GM21529 (cell line): Measurements from ENCODE around the gene INSM2.
A peak's percentile ranks its signal among the peaks of the same experiment; 100 is the strongest.

ENCODE experiments used
- ATAC-seq: cut with Tn5 transposase; IDR thresholded peaks from one replicate; pipeline ENCODE4 v1.9.1; 2021; ENCODE audit not compliant: unreplicated experiment

Gene INSM2, protein sequence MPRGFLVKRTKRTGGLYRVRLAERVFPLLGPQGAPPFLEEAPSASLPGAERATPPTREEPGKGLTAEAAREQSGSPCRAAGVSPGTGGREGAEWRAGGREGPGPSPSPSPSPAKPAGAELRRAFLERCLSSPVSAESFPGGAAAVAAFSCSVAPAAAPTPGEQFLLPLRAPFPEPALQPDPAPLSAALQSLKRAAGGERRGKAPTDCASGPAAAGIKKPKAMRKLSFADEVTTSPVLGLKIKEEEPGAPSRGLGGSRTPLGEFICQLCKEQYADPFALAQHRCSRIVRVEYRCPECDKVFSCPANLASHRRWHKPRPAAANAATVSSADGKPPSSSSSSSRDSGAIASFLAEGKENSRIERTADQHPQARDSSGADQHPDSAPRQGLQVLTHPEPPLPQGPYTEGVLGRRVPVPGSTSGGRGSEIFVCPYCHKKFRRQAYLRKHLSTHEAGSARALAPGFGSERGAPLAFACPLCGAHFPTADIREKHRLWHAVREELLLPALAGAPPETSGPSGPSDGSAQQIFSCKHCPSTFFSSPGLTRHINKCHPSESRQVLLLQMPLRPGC

DNA sequence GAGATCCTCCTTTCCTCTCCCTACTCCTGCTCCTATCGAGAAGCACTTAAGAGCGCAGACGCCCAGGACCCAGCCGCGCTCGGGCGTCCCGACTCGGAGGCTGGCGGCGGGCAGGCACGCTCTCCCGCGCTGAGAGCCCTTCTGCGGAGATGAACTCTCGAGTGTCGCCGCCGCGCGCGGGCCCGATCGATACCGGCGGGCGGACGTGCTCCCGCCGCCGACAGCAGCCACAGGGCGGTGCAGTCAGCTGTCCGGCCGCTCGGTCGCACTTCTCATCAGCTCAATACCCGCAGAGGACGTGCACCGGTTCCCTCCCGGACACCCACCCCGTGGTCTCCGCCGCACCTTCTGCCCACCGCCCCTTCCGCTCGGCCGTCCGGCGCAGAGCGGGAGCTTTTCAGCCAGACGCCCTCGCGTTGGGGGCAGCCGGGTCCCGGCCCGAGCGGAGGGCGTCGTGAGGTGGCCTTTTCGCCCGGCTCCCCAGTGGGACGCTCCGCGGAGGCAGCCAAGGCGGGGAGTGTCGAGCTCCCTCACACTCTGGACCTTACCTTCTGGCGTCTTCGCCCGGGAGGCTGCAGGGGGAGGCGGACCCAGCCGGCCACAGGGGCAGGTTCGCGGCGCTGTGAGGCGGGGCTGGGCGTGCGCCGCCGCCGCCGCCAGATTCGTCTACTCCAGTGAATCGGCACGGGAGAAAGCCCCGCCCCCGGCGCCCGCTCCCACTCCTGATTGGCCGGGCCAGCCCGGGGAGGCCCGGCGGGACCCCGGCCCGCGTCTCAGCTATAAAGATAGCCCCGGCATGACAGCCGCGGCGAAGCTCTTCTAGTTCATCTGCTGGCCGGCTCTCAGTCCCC lies at the start of gene INSM2:
Gene INSM2, plus strand, starts transcription at position 808 of the 851 bp plus-strand sequence. CDS start 89 bp downstream, outside the sequence.
- peak; percentile 70 for ATAC-seq

DNA sequence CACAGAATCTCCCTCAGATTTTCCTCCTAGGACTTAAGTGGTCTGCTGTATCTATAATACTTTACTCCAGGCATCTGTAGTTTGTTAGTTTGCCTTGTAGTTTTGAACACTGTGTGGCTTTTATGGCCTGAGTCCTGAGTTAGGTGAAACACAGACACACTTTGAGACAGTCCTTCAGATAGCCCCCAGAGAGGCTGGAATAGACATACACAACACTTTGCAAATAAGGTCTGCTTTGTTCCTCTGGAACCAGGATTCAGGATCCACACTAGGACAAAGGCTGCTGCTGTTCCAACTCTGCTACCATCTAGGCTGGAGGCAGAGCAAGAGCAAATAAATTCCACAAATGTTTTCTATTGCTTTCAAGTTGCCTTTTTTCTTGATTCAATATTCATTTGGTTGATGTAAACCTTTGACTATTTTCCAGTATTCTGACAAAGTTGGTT lies 41.4 kb upstream of the INSM2 start:
- ATAC-seq: no peak

DNA sequence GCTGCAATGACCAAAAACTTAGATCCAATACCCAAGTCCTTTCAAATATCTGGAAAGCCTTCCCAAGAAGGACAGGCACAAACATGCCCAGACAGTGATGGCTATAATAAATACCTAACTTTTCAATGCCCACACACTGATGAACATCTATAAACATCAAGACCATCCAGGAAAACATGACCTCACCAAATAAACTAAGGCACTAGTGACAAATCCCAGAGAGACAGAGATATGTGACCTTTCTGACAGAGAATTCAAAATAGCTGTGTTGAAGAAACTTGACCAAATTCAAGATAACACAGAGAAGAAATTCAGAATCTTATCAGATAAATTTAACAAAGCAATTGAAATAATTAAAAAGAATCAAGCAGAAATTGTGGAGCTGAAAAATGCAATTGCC lies 38.7 kb upstream of the INSM2 start:
- no peak for ATAC-seq

DNA sequence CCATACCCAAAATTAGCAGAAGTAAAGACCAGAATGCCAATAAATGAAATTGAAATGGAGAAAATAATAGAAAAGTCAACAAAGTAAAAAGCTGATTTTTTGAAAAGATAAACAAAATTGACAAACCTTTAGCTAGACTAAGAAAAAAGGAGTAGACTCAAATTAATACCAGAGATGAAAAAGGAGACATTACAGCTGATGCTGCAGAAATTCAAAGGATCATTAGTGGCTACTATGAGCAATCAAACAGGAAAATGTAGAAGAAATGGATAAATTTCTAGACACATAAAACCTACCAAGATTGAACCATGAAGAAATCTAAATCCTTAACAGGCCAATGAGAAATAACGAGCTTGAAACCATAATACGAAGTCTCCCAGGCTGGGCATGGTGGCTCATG lies 34.8 kb upstream of the INSM2 start:
- no peak for ATAC-seq

DNA sequence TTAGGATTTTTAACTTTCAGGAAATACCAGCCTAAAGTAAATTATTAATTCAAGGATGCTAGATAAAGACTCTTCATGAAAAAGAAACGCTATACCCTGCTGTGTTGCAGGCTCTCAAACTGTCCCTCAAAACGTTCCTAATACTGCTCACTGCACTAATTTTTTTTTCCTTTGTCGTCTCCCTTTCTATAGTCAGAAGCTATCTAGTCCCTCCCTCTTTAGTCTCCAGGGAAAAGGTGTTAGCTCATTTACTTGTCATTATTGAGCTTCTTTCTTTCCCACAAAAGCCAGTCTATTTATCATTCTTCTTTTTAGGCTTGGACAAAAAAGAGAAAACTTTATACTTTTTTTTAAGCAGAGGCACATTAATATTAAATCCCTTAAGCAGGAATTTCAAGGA lies 30.3 kb upstream of the INSM2 start:
- no peak for ATAC-seq

DNA sequence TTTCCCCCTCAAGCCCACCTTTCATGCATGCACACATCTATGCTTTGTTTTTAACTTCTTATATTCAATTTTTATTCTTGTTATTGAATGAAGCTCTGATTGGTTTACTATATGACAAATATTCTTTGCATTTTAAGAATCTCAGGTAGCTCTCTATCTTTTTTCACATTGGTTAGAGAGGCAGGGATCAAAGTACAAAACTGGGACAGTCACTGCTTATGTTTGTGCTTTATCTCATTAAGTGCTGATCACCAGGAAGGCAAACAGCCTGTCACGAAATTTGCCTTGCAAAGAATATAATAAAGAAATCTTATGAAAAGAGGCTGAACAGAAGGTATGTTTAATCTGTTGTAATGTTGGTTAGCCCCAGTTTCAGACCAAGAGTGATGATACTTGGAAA lies 29.7 kb upstream of the INSM2 start:
- no peak for ATAC-seq

DNA sequence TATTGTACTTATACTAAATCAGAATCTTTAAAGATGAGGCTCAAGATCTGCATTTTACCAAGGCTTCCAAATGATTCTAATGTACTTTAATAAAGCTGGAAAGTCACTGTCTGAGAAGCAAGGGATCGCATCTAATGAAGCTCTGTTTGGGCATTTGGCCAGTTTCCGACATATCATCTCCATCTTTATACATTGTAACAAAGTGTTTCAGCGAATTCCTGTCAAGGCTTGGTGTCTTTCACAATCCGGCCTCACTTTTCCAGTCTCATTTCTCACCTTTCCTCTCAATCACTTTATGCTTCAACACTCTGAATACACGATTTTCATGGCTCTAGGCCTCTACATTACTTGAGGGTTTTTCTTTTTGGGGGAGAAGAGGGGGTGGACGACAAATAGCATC lies 27.5 kb upstream of the INSM2 start:
- ATAC-seq: no peak

DNA sequence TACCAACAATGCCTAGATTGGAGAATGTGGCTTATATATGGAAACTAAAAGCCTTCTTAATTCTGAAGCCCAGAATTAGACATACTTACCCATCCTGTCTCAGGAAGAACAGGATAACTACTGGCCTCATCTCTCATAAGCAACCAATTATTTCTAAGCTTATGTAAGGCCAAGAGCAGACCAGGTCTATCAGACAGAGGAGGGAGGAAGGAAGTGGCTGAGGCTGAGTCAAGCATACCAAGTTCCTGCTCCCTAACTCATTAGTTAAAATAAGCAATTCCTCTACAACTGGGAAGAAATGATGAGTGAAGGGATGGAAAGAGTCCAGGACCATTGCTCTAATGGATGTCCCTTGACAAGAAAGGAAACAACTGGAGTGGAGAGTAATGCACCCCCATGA lies 27.0 kb upstream of the INSM2 start:
- no peak for ATAC-seq

DNA sequence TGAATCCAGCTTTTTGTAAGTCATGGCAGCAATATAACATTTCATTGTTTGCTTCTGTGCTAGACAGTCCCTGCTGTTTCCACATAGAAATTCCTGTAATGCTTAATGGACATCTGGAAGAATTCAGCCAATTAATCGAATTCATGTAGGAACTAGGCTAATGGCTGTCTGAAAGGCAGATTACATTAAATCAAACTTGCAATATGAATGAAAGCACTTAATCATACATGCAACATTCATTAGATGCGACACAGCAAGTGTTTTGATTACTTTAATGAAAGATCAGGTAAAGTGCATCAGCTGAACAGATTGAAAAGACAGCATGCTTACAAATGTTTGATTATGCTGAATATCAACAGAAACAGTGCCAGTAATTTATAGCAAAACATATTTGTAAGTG lies 24.1 kb upstream of the INSM2 start:
- no peak for ATAC-seq

DNA sequence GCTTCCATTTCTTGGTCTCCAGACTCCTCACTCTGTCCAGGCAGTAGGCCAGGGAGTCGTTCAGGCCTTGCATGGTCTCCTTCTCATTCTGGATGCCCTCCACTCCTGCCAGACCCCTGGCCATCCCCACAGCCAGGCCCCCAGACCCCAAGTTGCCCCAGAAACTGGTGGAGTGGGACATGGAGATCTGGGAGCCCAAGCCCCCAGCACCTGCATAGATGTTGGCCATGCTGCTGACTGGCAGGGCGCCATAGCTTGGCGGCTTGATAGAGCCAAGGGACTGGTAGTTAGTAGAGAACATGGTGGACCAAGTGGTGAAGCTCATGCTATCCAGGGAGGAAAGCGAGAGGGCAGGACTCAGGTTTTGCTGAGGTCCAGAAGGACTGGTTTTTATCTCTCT lies 21.2 kb upstream of the INSM2 start:
- ATAC-seq: no peak

DNA sequence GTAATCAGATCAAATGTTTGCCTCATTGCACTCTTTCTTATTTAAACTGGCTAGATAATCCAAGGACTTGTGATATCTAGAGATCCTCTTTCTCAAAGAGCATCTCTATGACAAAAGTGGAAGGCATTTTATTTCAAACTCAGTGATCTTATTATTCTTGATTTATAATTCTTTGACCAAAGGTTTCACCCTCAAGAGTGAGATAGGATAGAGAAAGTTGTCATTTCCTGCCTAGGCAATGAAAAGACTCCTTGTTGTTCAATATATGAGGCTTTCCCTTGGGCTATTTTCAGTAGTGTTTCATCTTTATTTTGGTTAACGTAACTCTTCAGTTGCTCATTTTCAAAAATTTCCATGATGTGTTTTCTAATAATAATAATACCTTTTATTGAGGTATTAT lies 18.0 kb upstream of the INSM2 start:
- no peak for ATAC-seq

DNA sequence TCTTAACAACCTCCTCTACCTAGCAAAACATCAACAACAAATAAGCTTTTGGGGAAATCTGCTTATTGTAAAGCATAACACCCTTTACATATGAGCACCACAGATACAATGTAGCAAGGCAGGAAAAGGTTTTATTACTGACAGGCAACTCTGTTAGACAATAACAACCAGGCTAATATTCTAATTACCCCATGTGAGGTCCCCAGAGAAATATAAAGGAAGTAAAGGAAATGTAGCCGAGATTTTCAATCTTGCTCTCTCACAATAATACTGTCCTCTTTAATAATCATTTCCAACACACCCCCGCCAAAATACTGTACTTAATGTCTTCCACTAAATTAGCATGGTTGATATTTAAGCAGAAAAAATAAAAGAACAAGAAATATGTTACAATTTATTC lies 14.0 kb upstream of the INSM2 start:
- ATAC-seq: no peak

DNA sequence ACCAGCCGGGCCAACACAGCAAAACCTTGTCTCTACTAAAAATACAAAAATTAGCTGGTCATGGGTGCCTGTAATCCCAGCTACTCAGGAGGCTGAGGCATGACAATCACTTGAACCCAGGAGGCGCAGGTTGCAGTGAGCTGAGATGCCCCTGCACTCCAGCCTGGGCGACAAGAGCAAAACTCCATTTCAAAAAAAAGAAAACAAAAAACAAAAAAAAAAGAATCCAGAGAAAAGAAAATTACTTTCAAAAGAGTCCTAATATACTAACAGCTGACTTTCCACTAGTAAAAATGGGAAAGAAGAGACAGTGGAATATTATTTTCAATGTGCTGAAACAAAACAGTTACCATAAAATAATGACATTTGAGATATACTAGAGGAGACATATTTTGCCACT lies 8.3 kb upstream of the INSM2 start:
- ATAC-seq: no peak

DNA sequence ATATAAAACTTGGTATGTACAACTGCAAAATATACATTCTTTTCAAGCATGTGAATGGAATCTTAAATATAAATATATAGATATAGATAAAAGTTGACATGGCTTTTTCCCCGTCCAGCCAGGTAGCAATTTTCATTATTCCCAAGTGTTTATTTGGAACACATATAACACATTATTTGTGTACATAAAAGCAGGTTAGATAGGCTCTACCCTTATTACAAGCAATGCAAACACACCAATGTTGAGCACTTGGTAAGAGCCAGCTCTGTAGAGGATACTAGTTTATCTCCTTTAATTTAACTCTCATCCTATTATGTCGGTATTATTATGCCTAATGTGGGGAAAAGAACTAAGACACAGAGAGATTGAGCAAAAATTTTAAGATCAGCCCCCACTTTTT lies 7.0 kb upstream of the INSM2 start:
- no peak for ATAC-seq

DNA sequence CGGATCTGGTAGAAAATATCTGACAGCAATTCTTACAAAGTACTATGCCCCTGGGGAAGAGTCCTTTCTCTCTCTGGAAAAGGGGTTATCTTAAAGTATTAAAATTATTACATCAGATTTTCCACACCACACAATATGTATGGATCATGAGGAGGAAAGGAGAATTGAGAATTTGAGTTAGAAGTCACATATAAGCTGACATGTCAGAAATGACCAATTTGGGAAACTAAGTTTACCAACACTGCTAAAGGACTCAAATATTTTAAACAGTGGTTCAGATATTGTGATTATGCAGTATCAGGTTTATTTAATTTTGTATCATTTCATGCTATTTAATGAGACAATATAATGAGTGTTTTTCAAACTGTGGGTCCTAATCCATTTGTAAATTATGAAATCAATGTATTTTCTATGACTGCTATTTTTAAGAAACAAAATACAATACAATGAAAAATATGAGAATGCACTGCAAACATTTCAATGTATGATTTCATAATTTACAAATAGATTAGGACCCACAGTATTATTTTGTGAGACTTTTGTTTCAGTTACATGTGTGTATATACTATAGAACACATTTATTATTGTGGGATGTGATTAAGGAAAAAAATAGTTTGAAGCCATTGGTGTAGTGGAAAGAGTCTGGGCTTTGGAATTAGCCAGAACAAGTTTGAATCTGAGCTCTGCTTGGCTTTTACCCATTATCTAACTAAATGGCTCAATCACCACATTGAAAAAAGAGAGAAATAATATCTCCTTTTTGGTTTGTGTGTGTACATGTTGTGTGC lies 1.8 kb upstream of the INSM2 start:
- ATAC-seq: no peak

DNA sequence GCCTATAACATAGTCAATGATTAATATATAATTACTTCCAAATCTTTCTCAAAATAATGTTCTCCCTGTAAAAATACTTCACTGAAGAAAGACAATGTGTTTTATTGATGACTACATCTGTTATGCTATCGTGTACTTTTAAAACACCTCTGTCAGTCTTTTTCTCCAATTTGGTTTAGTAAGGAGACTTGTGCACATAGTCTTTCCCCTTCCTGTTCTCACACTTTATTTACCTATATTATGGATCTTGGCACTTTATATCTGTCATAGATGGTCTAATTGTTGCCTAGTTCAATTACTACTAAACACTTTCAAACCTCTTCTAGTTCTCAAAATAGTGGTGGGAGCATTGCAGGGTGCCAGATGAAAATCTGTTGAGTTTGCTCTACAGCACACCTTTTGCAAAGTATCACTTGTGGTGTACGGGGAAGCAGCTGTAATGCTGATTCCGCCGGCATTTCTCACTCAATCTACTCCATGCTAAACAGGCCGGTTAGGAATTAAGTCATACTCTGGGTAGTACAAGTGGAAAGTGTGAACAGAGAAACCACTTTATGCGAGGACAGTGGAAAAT lies 1.1 kb upstream of the INSM2 start:
- ATAC-seq: no peak

DNA sequence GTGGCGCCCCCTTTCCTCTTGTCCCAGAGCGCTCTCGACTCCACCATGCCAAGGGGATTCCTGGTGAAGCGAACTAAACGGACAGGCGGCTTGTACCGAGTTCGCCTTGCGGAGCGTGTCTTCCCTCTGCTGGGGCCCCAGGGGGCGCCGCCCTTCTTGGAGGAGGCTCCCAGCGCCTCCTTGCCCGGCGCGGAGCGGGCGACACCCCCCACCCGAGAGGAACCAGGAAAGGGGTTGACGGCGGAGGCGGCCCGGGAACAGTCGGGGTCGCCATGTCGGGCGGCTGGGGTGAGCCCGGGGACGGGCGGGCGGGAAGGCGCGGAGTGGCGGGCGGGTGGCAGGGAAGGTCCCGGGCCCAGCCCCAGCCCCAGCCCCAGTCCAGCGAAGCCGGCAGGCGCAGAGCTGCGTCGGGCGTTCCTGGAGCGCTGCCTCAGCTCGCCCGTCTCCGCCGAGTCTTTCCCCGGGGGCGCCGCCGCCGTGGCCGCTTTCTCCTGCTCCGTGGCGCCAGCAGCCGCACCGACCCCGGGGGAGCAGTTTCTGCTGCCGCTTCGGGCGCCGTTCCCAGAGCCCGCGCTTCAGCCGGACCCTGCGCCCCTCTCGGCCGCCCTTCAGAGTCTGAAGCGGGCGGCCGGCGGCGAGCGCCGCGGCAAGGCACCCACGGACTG lies 376 bp downstream of the INSM2 start:
- peak; percentile 30 for ATAC-seq

DNA sequence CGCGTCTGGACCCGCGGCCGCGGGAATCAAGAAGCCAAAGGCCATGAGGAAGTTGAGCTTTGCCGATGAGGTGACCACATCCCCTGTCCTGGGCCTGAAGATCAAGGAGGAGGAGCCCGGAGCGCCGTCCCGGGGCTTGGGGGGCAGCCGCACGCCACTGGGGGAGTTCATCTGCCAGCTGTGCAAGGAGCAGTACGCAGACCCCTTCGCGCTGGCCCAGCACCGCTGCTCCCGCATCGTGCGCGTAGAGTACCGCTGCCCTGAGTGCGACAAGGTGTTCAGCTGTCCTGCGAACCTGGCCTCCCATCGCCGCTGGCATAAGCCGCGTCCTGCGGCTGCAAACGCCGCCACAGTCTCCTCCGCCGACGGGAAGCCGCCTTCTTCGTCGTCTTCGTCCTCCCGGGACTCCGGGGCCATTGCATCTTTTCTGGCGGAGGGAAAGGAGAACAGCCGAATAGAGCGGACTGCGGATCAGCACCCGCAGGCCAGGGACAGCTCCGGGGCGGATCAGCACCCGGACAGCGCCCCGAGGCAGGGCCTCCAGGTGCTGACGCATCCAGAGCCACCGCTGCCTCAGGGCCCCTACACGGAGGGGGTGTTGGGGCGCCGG lies 1.0 kb downstream of the INSM2 start:
- ATAC-seq: peak; percentile 57

DNA sequence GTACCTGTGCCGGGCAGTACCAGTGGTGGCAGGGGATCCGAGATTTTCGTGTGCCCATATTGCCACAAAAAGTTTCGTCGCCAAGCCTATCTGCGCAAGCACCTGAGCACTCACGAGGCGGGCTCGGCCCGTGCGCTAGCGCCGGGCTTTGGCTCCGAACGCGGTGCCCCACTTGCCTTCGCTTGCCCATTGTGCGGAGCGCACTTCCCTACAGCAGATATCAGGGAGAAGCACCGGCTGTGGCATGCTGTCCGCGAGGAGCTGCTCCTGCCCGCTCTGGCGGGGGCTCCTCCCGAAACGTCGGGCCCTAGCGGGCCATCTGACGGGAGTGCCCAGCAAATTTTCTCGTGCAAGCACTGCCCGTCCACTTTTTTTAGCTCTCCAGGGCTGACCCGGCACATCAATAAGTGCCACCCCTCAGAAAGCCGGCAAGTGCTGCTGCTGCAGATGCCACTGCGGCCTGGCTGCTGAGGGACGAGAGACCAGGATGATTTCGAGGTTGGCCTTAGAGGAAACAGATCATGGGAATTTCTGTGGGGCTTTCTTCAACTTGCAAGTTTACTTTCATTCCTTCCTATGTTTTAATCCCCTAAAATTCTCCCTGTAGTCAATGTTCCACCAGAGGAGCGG lies 1.6 kb downstream of the INSM2 start:
- ATAC-seq: no peak
